Keratinocyte (primary cell): ENCODE results near the gene BIK. TPM values are rescaled to one million over a fixed set of nuclear protein-coding genes. Genes with fewer than 3 reads are reported as not detected.
A peak's percentile ranks its signal among the peaks of the same experiment; 100 is the strongest.
"Not testable (repeated sequence)": the region's sequence is repeated elsewhere in the genome, so short reads cannot be mapped to it uniquely, and the experiment has no call there.

ENCODE experiments used
- DNase-seq: peaks from one replicate; pipeline ENCODE4 v3.0.0-alpha.2; 2011; ENCODE audit warnings: low read depth, missing footprints, low spot score
- FAIRE-seq: peaks from 2 replicates; lab custom pipeline; 2011; peaks lifted over from hg19 to GRCh38; lab: Jason Lieb, UNC
- H2AFZ ChIP-seq: 2 replicates; pipeline ENCODE4 v1.6.0; 2012; ENCODE audit warnings: low read length, control low read depth, inconsistent platforms; ENCODE audit not compliant: control insufficient read depth
- H3K27ac ChIP-seq: 2 replicates; pipeline ENCODE4 v1.5.1; 2011; ENCODE audit warnings: low read length; ENCODE audit not compliant: control insufficient read depth, insufficient read depth
- H3K27me3 ChIP-seq: 3 replicates; pipeline ENCODE4 v1.6.0; 2011; ENCODE audit warnings: low read length; ENCODE audit not compliant: control insufficient read depth, insufficient read depth; ENCODE audit errors: extremely low read depth
- H3K36me3 ChIP-seq, 2 experiments: 2 replicates in 1 of 2; 3 replicates in 1 of 2; pipeline ENCODE4 v1.5.1; 2011; ENCODE audit warnings: low read length in 2 of 2, mild to moderate bottlenecking in 1 of 2; ENCODE audit not compliant: control insufficient read depth in 2 of 2, insufficient read depth in 2 of 2; ENCODE audit errors: extremely low read depth in 1 of 2
- H3K4me1 ChIP-seq: 3 replicates; pipeline ENCODE4 v1.5.1; 2011; ENCODE audit warnings: low read length; ENCODE audit not compliant: control insufficient read depth, insufficient read depth; ENCODE audit errors: extremely low read depth
- H3K4me2 ChIP-seq: 3 replicates; pipeline ENCODE4 v1.6.0; 2011; ENCODE audit warnings: low read depth, low read length; ENCODE audit not compliant: control insufficient read depth, insufficient read depth; ENCODE audit errors: extremely low read depth
- H3K4me3 ChIP-seq, 3 experiments: fragments of 200-600 bp in 1 of 3; sonication (generic) in 1 of 3; 2 replicates in 2 of 3; 3 replicates in 1 of 3; pipeline ENCODE4 v1.5.1; 2011 to 2016; ENCODE audit warnings: low read length in 3 of 3, mild to moderate bottlenecking in 3 of 3, control low read depth in 2 of 3, inconsistent platforms in 1 of 3, low read depth in 1 of 3, mixed read lengths in 1 of 3, mixed run types in 1 of 3, moderate library complexity in 1 of 3; ENCODE audit not compliant: control insufficient read depth in 2 of 3, insufficient read depth in 2 of 3; ENCODE audit errors: extremely low read depth in 1 of 3
- H3K79me2 ChIP-seq: 2 replicates; pipeline ENCODE4 v1.6.0; 2012; ENCODE audit warnings: low read length; ENCODE audit not compliant: control insufficient read depth, insufficient read depth
- H3K9ac ChIP-seq: 3 replicates; pipeline ENCODE4 v1.6.0; 2011; ENCODE audit warnings: low read length; ENCODE audit not compliant: control insufficient read depth, insufficient read depth; ENCODE audit errors: extremely low read depth
- H3K9me1 ChIP-seq: 3 replicates; pipeline ENCODE4 v1.6.0; 2011; ENCODE audit warnings: low read length; ENCODE audit not compliant: control insufficient read depth, insufficient read depth; ENCODE audit errors: extremely low read depth
- H3K9me3 ChIP-seq: 2 replicates; pipeline ENCODE4 v1.5.1; 2012; ENCODE audit warnings: low read depth, low read length; ENCODE audit not compliant: control insufficient read depth
- H4K20me1 ChIP-seq: 3 replicates; pipeline ENCODE4 v1.6.0; 2011; ENCODE audit warnings: low read length; ENCODE audit not compliant: control insufficient read depth, insufficient read depth; ENCODE audit errors: extremely low read depth
- CTCF ChIP-seq, 3 experiments: IDR thresholded peaks in 1 of 3; conservative IDR thresholded peaks in 1 of 3; optimal IDR thresholded peaks in 1 of 3; 2 replicates in 2 of 3; 3 replicates in 1 of 3; pipeline versions ENCODE3 to v1.5.1; 2011; ENCODE audit warnings: low read length in 3 of 3, mild to moderate bottlenecking in 3 of 3, moderate library complexity in 2 of 3, control low read depth in 1 of 3, inconsistent platforms in 1 of 3; ENCODE audit not compliant: insufficient read depth in 2 of 3; ENCODE audit errors: extremely low read depth in 1 of 3
- EZH2 ChIP-seq: IDR thresholded peaks from one replicate; pipeline ENCODE4 v1.6.1; 2012; ENCODE audit warnings: inconsistent platforms, mild to moderate bottlenecking, low read length, moderate library complexity
- dilution Hi-C: fragments of 300-500 bp; cut with MboI; formaldehyde crosslinking; loops from one replicate; pipeline ENCODE4 v1.7.0; 2020; ENCODE audit warnings: low sequenced_read_pairs; ENCODE audit not compliant: extremely low pct_ligation_motif_present
- polyA plus RNA-seq, 5 experiments: library from polyadenylated mRNA; depleted of rRNA in 3 of 5; stranded (reverse) in 3 of 5; stranded (forward) in 1 of 5; unstranded in 1 of 5; fragments of >200 nt; gene quantifications; 1 replicate in 1 of 5; 2 replicates in 3 of 5; 3 replicates in 1 of 5; pipeline versions ENCODE4 v1.2.1 to v1.2.3, GENCODE V29; 2011 to 2012; ENCODE audit warnings: missing spikeins in 2 of 5, low read depth in 1 of 5, low replicate concordance in 1 of 5

Gene BIK
- polyA plus RNA-seq, 1 donor (not counting 4 experiments of a cell fraction or from before 2014, with no cell fraction given), result 4.4 TPM

- H3K4me2 ChIP-seq, dilution Hi-C loops, H3K27me3 ChIP-seq, H3K4me3 ChIP-seq, H3K9ac ChIP-seq, H2AFZ ChIP-seq, H3K9me1 ChIP-seq, FAIRE-seq, DNase-seq, H4K20me1 ChIP-seq, H3K27ac ChIP-seq, H3K9me3 ChIP-seq, H3K36me3 ChIP-seq: not testable (repeated sequence)
- peaks cover 14% of the 10 kb centered on the region for H3K79me2 ChIP-seq
- H3K4me1 ChIP-seq, result peaks cover 13% of the 10 kb centered on the region
These were observed 35.8 kb downstream of the BIK start for GRCh38 chr22:43146332-43146731.

- Histone ChIP-seq H3K4me3 (no peak overlapping the region), H3K9me1 (no peaks in the 10 kb centered on the region), H3K9me3 (no peaks in the 10 kb centered on the region), H3K27me3 (no peaks in the 10 kb centered on the region), H3K9ac (no peak overlapping the region), H4K20me1 (no peaks in the 10 kb centered on the region), H3K27ac (no peak overlapping the region), H3K79me2 (peaks cover 17% of the 10 kb centered on the region), H3K4me1 (peaks cover 7% of the 10 kb centered on the region), H3K4me2 (no peak overlapping the region), H2AFZ (no peak overlapping the region), H3K36me3 (no peaks in the 10 kb centered on the region)
- TF ChIP-seq EZH2 (no peak), CTCF (optimal IDR thresholded peaks at IDR 0.05 in 1 of 3, IDR thresholded peaks at IDR 0.05 in 1 of 3, conservative IDR thresholded peaks at IDR 0.05 in 1 of 3; ENCODE audit: extremely low read depth in 1 of 3, insufficient read depth in 2 of 3, low read length in 3 of 3) (no peak)
- dilution Hi-C loops, result no loop called here
- FAIRE-seq (no peak), DNase-seq (no peak)
These were observed 37.3 kb downstream of the BIK start for GRCh38 chr22:43147821-43148220.

- Histone ChIP-seq H3K9me3 (no peaks in the 10 kb centered on the region), H3K9me1 (no peaks in the 10 kb centered on the region), H3K4me3 (no peak overlapping the region), H3K27ac (no peak overlapping the region), H3K4me2 (no peak overlapping the region), H2AFZ (peak overlapping the region; percentile 51), H3K27me3 (no peaks in the 10 kb centered on the region), H3K4me1 (peaks cover 5% of the 10 kb centered on the region), H3K79me2 (peaks cover 19% of the 10 kb centered on the region), H3K36me3 (no peaks in the 10 kb centered on the region), H4K20me1 (no peaks in the 10 kb centered on the region), H3K9ac (no peak overlapping the region)
- dilution Hi-C loops, result no loop called here
- DNase-seq (no peak), FAIRE-seq (no peak)
- TF ChIP-seq EZH2 (no peak), CTCF (optimal IDR thresholded peaks at IDR 0.05 in 1 of 3, IDR thresholded peaks at IDR 0.05 in 1 of 3, conservative IDR thresholded peaks at IDR 0.05 in 1 of 3; ENCODE audit: extremely low read depth in 1 of 3, insufficient read depth in 2 of 3, low read length in 3 of 3) (no peak)
These were observed 38.0 kb downstream of the BIK start for GRCh38 chr22:43148581-43148980.
